ENCODE results near the gene PPP1R3A. TPM values are rescaled to one million over a fixed set of nuclear protein-coding genes. Genes with fewer than 3 reads are reported as not detected.

The PPP1R3A gene, protein sequence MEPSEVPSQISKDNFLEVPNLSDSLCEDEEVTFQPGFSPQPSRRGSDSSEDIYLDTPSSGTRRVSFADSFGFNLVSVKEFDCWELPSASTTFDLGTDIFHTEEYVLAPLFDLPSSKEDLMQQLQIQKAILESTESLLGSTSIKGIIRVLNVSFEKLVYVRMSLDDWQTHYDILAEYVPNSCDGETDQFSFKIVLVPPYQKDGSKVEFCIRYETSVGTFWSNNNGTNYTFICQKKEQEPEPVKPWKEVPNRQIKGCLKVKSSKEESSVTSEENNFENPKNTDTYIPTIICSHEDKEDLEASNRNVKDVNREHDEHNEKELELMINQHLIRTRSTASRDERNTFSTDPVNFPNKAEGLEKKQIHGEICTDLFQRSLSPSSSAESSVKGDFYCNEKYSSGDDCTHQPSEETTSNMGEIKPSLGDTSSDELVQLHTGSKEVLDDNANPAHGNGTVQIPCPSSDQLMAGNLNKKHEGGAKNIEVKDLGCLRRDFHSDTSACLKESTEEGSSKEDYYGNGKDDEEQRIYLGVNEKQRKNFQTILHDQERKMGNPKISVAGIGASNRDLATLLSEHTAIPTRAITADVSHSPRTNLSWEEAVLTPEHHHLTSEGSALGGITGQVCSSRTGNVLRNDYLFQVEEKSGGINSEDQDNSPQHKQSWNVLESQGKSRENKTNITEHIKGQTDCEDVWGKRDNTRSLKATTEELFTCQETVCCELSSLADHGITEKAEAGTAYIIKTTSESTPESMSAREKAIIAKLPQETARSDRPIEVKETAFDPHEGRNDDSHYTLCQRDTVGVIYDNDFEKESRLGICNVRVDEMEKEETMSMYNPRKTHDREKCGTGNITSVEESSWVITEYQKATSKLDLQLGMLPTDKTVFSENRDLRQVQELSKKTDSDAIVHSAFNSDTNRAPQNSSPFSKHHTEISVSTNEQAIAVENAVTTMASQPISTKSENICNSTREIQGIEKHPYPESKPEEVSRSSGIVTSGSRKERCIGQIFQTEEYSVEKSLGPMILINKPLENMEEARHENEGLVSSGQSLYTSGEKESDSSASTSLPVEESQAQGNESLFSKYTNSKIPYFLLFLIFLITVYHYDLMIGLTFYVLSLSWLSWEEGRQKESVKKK
- total RNA-seq, result not detected

DNA sequence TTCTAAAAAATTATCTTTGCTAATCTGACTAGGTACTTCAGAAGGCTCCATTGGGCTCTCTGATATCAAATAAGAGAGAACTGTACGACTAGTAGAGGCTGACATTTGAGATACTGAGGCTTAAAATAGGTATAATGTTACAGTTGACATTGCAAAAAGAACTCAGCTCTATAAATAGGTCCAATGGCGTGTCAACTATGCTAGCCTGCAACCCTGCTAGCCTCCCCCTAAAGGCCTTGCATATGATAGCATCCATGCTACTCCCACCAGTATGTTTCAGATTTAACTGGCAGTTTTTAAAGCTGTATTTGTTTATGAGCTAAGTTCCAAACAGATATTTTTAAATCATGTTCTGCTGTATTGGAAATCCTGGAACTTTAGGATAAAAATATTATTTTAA lies at the start of gene PPP1R3A:
TSS of gene PPP1R3A (minus strand) at position 64 of the 400 bp plus-strand sequence. CDS start at position 51, 13 bp downstream.
- Histone ChIP-seq H3K27me3 (no peaks in the 10 kb centered on the region), H3K9me3 (no peaks in the 10 kb centered on the region), H3K4me1 (no peaks in the 10 kb centered on the region), H3K36me3 (no peaks in the 10 kb centered on the region), H3K27ac (no peak within 1 kb of the TSS), H3K4me3 (no peak within 1 kb of the TSS)
- no peak for DNase-seq
- TF ChIP-seq, protein P1, sequence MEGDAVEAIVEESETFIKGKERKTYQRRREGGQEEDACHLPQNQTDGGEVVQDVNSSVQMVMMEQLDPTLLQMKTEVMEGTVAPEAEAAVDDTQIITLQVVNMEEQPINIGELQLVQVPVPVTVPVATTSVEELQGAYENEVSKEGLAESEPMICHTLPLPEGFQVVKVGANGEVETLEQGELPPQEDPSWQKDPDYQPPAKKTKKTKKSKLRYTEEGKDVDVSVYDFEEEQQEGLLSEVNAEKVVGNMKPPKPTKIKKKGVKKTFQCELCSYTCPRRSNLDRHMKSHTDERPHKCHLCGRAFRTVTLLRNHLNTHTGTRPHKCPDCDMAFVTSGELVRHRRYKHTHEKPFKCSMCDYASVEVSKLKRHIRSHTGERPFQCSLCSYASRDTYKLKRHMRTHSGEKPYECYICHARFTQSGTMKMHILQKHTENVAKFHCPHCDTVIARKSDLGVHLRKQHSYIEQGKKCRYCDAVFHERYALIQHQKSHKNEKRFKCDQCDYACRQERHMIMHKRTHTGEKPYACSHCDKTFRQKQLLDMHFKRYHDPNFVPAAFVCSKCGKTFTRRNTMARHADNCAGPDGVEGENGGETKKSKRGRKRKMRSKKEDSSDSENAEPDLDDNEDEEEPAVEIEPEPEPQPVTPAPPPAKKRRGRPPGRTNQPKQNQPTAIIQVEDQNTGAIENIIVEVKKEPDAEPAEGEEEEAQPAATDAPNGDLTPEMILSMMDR (IDR thresholded peaks at IDR 0.05), result no peak
- TF ChIP-seq POLR2A (IDR thresholded peaks at IDR 0.05), result no peak

DNA sequence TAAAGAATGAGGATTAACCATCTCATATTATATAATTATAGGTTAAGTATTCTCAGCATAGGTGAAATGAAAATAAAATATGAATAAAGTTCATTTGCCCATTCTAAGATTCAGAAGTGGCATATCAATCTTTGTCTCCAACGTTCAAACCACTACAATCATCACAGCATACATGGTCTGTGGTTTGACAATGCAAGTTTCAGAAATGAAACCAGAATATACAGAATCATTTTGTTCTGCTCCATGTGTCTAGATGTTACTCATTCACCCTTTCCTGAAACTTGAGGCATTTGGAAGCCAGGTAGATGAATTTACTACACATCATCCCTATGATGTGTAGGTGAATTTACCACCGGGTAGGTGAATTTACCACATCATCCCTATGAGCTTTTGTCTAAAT lies 44.5 kb upstream of the PPP1R3A start:
- DNase-seq, result no peak
- H3K27ac ChIP-seq, result no peak overlapping the region
- TF ChIP-seq POLR2A (IDR thresholded peaks at IDR 0.05), result no peak

DNA sequence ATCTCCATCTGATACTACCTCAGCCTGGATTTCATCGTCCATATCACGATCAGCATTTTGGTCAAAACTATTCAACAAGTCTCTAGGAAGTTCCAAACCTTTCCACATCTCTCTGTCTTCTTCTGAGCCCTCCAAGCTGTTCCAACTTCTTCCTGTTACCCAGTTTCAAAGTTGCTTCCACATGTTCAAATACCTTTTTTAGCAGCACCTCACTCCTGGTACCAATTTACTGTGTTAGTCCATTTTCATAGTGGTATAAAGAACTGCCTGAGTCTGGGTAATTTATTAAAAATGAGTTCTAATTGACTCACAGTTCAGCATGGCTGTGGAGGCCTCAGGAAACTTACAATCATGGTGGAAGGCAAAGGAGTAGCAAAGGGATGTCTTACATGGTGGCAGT lies 41.1 kb upstream of the PPP1R3A start:
- H3K9me3 ChIP-seq, result no peaks in the 10 kb centered on the region
- no peak overlapping the region for H3K4me3 ChIP-seq
- H3K27ac ChIP-seq, result no peak overlapping the region
- no peak for DNase-seq
- no peaks in the 10 kb centered on the region for H3K4me1 ChIP-seq
- no peak for TF ChIP-seq POLR2A (IDR thresholded peaks at IDR 0.05)
- TF ChIP-seq, protein P1 (IDR thresholded peaks at IDR 0.05), result no peak
- no peaks in the 10 kb centered on the region for H3K27me3 ChIP-seq
- no peaks in the 10 kb centered on the region for H3K36me3 ChIP-seq

More for the DNA sequence above, 44.5 kb upstream of the PPP1R3A start:
- no peaks in the 10 kb centered on the region for H3K9me3 ChIP-seq
- no peak overlapping the region for H3K4me3 ChIP-seq
- no peaks in the 10 kb centered on the region for H3K27me3 ChIP-seq
- no peaks in the 10 kb centered on the region for H3K36me3 ChIP-seq
- no peaks in the 10 kb centered on the region for H3K4me1 ChIP-seq

DNA sequence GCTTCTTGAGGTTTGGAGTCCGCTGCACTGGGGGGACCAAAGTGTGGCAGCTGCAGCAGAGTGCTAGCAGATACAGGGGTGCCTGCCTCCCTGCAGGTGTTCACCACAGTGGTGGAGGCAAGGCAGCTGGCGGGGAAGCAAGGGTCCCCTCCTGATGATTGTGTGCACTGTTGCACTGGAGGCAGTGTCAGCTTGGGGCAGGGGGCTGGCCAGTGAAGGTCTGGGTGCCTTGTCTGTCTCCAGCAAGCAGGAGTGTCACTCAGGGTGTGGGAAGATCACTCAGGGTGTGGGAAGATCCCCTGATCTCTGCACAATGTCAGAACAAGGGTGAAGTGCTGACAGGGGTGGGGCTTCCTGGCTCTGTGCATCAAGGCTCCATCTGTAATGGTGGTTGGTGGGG lies 36.3 kb upstream of the PPP1R3A start:
- no peak for DNase-seq
- Histone ChIP-seq H3K4me1 (no peaks in the 10 kb centered on the region), H3K27ac (no peak overlapping the region), H3K36me3 (no peaks in the 10 kb centered on the region), H3K9me3 (no peaks in the 10 kb centered on the region), H3K4me3 (no peak overlapping the region), H3K27me3 (no peaks in the 10 kb centered on the region)
- TF ChIP-seq, protein P1 (IDR thresholded peaks at IDR 0.05), result no peak
- TF ChIP-seq POLR2A (IDR thresholded peaks at IDR 0.05), result no peak

DNA sequence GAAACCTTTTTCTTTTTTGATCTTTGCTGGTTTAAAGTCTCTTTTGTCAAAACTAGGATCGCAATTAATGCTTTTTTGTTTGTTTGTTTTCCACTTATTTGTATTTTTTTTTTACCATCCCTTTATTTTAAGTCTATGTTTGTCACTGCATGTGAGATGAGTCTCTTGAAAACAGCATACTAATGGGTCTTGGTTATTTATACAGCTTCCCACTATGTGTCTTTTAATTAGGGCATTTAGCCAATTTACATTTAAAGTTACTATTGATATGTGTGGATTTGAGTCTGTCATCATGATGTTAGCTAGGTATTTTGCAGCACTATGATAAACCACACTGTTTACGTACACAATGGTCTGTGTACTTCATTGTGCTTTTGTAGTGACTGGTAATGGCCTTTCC lies 34.7 kb upstream of the PPP1R3A start:
- DNase-seq, result no peak
- Histone ChIP-seq H3K9me3 (no peaks in the 10 kb centered on the region), H3K36me3 (no peaks in the 10 kb centered on the region), H3K4me3 (no peak overlapping the region), H3K4me1 (no peaks in the 10 kb centered on the region), H3K27me3 (no peaks in the 10 kb centered on the region), H3K27ac (no peak overlapping the region)
- no peak for TF ChIP-seq POLR2A (IDR thresholded peaks at IDR 0.05)
- TF ChIP-seq, protein P1 (IDR thresholded peaks at IDR 0.05), result no peak

Data from Peyer's patch (tissue), 4 donors.